Measurements from ENCODE around the gene CHRNB4.

The CHRNB4 gene

GRCh38 chr15:78651930-78652615 is 11.1 kb upstream of the CHRNB4 start:
- no peak overlapping the region for H3K27ac ChIP-seq
- TF ChIP-seq CTCF (conservative IDR thresholded peaks at IDR 0.05) (no peak), ZFX (IDR thresholded peaks at IDR 0.05) (no peak)

GRCh38 chr15:78651007-78651406 is 10.0 kb upstream of the CHRNB4 start:
- no peak overlapping the region for H3K27ac ChIP-seq
- TF ChIP-seq CTCF (conservative IDR thresholded peaks at IDR 0.05) (no peak), ZFX (IDR thresholded peaks at IDR 0.05) (no peak)

- H3K27ac ChIP-seq = no peak overlapping the region
- TF ChIP-seq CTCF (conservative IDR thresholded peaks at IDR 0.05) (no peak), ZFX (IDR thresholded peaks at IDR 0.05) (no peak)
These were observed 9.0 kb upstream of the CHRNB4 start for GRCh38 chr15:78650022-78650421.

DNA sequence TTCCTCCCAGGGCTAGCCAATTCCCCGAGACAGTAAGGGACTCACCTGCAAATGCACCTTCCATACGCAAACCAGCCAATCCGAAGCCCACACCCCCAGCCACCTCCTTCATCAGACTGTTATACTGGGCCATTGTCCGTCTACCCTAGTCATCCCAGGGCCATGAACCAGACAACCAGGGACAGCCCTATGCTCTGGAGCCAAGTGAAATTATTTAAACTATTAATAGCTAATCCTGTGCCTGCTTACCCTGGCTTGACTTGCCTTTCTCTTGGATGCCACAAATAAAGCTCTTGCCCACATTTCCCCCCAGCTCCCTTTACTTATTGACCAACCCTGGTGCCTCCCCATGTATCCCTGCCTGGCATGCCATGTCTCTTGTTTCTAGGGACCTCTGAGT is 4.0 kb upstream of the CHRNB4 start:
- TF ChIP-seq ZFX (IDR thresholded peaks at IDR 0.05) (no peak), CTCF (conservative IDR thresholded peaks at IDR 0.05) (no peak)
- H3K27ac ChIP-seq = no peak overlapping the region

DNA sequence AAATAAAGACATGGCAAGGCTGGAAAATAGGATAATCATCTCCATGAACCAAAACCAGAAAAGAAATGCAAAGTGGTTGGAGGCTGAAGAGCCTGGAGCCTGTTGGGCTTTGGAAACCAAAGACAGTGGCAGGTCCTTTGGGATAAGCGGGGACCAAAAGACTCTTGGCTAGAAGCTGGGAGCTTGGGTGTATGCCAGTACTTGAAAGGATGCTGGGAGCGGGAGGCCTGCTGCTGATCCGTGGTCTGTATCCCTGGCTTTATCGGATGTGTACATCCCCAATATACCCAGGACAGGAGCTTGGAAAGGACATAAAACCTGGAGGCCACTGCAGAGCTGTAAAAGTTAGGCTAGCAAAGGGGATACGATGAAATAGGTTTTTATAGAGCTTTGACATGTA is 1.3 kb upstream of the CHRNB4 start:
- TF ChIP-seq CTCF (conservative IDR thresholded peaks at IDR 0.05) (no peak), ZFX (IDR thresholded peaks at IDR 0.05) (no peak)
- no peak overlapping the region for H3K27ac ChIP-seq

GRCh38 chr15:78641749-78642275 is 802 bp upstream of the CHRNB4 start:
- H3K27ac ChIP-seq = no peak overlapping the region
- TF ChIP-seq ZFX (IDR thresholded peaks at IDR 0.05) (no peak), CTCF (conservative IDR thresholded peaks at IDR 0.05) (no peak)

DNA sequence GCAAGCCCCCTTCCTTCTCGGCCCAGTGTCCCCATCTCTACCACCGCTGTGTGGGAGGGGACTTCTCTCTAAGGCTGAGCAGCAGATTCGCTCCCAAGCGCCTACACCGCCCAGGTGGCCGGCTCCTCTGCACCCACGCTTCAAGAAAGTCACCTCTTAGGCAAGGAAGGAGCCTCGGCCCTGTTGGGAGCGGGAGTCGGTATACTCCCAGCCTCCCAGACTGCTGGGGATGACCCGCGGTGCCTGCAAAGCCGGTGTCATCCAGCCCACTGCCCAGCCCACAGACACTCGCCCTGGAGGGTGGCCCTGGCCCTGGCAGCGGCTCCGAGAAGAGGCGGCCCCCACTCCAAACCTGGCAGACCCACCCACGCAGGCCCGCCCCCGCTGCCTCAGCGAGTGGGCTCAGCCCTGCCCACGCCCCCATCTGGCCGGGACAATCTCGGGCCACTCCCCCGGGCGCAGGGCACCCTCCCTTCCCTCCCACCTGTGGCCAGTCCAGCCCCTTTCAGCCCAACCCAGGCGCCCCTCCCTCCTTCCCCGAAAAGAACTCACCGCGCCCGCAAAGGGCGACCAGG is 396 bp downstream of the CHRNB4 start:
- no peak overlapping the region for H3K27ac ChIP-seq
- TF ChIP-seq ZFX (IDR thresholded peaks at IDR 0.05) (no peak), CTCF (conservative IDR thresholded peaks at IDR 0.05) (no peak)
